K562 (cell line): ENCODE results near the gene ECM1. TPM values are rescaled to one million over a fixed set of nuclear protein-coding genes. Genes with fewer than 3 reads are reported as not detected.
A peak's percentile ranks its signal among the peaks of the same experiment; 100 is the strongest.

Source experiments
- ATAC-seq: fragments of 200-7000 bp; cut with Tn5 transposase; 3 replicates; pipeline ENCODE4 v1.9.1; 2020; ENCODE audit warnings: moderate library complexity
- BruUV-seq: library from RNA; stranded (reverse); fragments of 400-500 nt; replicated peaks from 2 replicates; lab custom pipeline; 2021; lab: Mats Ljungman, UMichigan
- CTCF ChIA-PET: fragments of 300-600 bp; formaldehyde crosslinking; extraction: SDS; loops from one replicate; lab custom pipeline; 2021; ENCODE audit warnings: low intra/inter-chr PET ratio; lab: Yijun Ruan, JAX
- POLR2A ChIA-PET: fragments of 300-600, 350-650 bp; sonication (Branson Sonifier 250); formaldehyde crosslinking; extraction: SDS; loops from one replicate; lab custom pipeline; 2021; ENCODE audit warnings: antibody characterized with exemption, inconsistent platforms; lab: Yijun Ruan, JAX
- DNase-seq, 4 experiments: peaks; one replicate each; pipeline versions ENCODE4 v3.0.0 to v3.0.0-alpha.2; 2011 to 2018; ENCODE audit warnings: low spot score in 3 of 4, mixed read lengths in 3 of 4; ENCODE audit errors: extremely low read depth in 1 of 4
- FAIRE-seq: peaks from 2 replicates; lab custom pipeline; 2011; peaks lifted over from hg19 to GRCh38; lab: Jason Lieb, UNC
- H2AFZ ChIP-seq: 2 replicates; pipeline ENCODE4 v1.6.0; 2011; ENCODE audit warnings: low read depth, low read length, control low read depth, inconsistent platforms
- H3K27ac ChIP-seq: fragments of 200-600 bp; 3 replicates; pipeline ENCODE4 v1.8.0; 2011; ENCODE audit warnings: low read depth, mild to moderate bottlenecking, control low read depth, inconsistent platforms, low read length, moderate library complexity, mixed read lengths; ENCODE audit errors: extremely low read depth
- H3K27me3 ChIP-seq, 2 experiments: fragments of 300-600 bp in 1 of 2; 2 replicates in 1 of 2; 3 replicates in 1 of 2; pipeline versions ENCODE4 v1.6.0 to v1.8.0; 2011; ENCODE audit warnings: inconsistent platforms in 2 of 2, low read length in 2 of 2, mild to moderate bottlenecking in 1 of 2, mixed read lengths in 1 of 2, moderate library complexity in 1 of 2; ENCODE audit not compliant: control insufficient read depth in 2 of 2, insufficient read depth in 2 of 2
- H3K36me3 ChIP-seq: fragments of 300-600 bp; 3 replicates; pipeline ENCODE4 v1.8.0; 2011; ENCODE audit warnings: mild to moderate bottlenecking, low read length, inconsistent platforms; ENCODE audit not compliant: control insufficient read depth, insufficient read depth
- H3K4me1 ChIP-seq, 2 experiments: fragments of 200-600 bp in 1 of 2; replicated peaks in 1 of 2; 2 replicates in 1 of 2; 3 replicates in 1 of 2; pipeline versions ENCODE4 v1.5.1 to v1.8.0; 2011; ENCODE audit warnings: inconsistent platforms in 2 of 2, low read length in 2 of 2, mild to moderate bottlenecking in 1 of 2, mixed read lengths in 1 of 2, moderate library complexity in 1 of 2; ENCODE audit not compliant: control insufficient read depth in 2 of 2, insufficient read depth in 2 of 2
- H3K4me2 ChIP-seq: 2 replicates; pipeline ENCODE4 v1.6.1; 2011; ENCODE audit warnings: low read length, control low read depth, inconsistent platforms, mixed read lengths; ENCODE audit not compliant: insufficient read depth
- H3K4me3 ChIP-seq: fragments of 200-600 bp; sonication (generic), shearing (Covaris generic); 2 replicates; pipeline ENCODE4 v1.5.1; 2016; ENCODE audit warnings: control low read depth, inconsistent platforms
- H3K79me2 ChIP-seq: fragments of 200-600 bp; 3 replicates; pipeline ENCODE4 v1.8.0; 2011; ENCODE audit warnings: low read length, inconsistent platforms; ENCODE audit not compliant: control insufficient read depth, insufficient read depth
- H3K9ac ChIP-seq, 2 experiments: 2 replicates each; pipeline versions ENCODE4 v1.6.0 to v1.6.1; 2011; ENCODE audit warnings: low read depth in 2 of 2, low read length in 2 of 2, control low read depth in 1 of 2, inconsistent platforms in 1 of 2, mild to moderate bottlenecking in 1 of 2, mixed read lengths in 1 of 2; ENCODE audit not compliant: insufficient read depth in 1 of 2
- H3K9me1 ChIP-seq: one replicate; pipeline ENCODE4 v1.6.0; 2011; ENCODE audit warnings: inconsistent platforms, mild to moderate bottlenecking, low read length, moderate library complexity; ENCODE audit not compliant: control insufficient read depth, insufficient read depth
- H3K9me3 ChIP-seq: replicated peaks from 2 replicates; pipeline ENCODE4 v1.5.1; 2011; ENCODE audit warnings: low read depth, low read length, inconsistent platforms; ENCODE audit not compliant: control insufficient read depth, insufficient read depth
- H4K20me1 ChIP-seq: replicated peaks from 2 replicates; pipeline ENCODE4 v1.6.1; 2011; ENCODE audit warnings: low read length, inconsistent platforms, mixed read lengths; ENCODE audit not compliant: control insufficient read depth, insufficient read depth
- CBX3 ChIP-seq, 2 experiments: IDR thresholded peaks; 1 replicate in 1 of 2; 2 replicates in 1 of 2; pipeline ENCODE4 v1.6.1; 2012; ENCODE audit warnings: inconsistent platforms in 2 of 2, low read length in 2 of 2, borderline replicate concordance in 1 of 2, control low read depth in 1 of 2
- HDAC6 ChIP-seq: IDR thresholded peaks from 2 replicates; pipeline ENCODE4 v1.6.1; 2012; ENCODE audit warnings: low read depth, mild to moderate bottlenecking, control low read depth, inconsistent platforms, low read length, moderate library complexity
- KLF16 ChIP-seq: IDR thresholded peaks from 2 replicates; pipeline ENCODE4 v1.6.1; 2016; ENCODE audit warnings: antibody characterized with exemption
- MAFF ChIP-seq: IDR thresholded peaks from 2 replicates; pipeline ENCODE4 v1.6.1; 2012; ENCODE audit warnings: low read length, improper control_type of control experiment
- MTA1 ChIP-seq: fragments of 450-650 bp; IDR thresholded peaks from 2 replicates; pipeline ENCODE4 v1.6.1; 2017; ENCODE audit warnings: borderline replicate concordance
- NFYB ChIP-seq: IDR thresholded peaks from 2 replicates; pipeline ENCODE4 v1.6.1; 2011; ENCODE audit warnings: mild to moderate bottlenecking, moderate library complexity; ENCODE audit not compliant: insufficient read length; ENCODE audit errors: extremely low read depth
- PKNOX1 ChIP-seq: fragments of 450-650 bp; IDR thresholded peaks from 2 replicates; pipeline ENCODE4 v1.6.1; 2016
- PRMT5 ChIP-seq: sonication (generic); formaldehyde crosslinking; IDR thresholded peaks from 2 replicates; pipeline ENCODE4 v1.5.0; 2020; ENCODE audit warnings: missing genetic modification reagents
- SAP30 ChIP-seq: fragments of 200-600 bp; sonication (generic); IDR thresholded peaks from 2 replicates; pipeline ENCODE4 v1.6.1; 2012; ENCODE audit warnings: borderline replicate concordance, low read depth, mild to moderate bottlenecking, moderate library complexity, low read length, control low read depth, inconsistent platforms; ENCODE audit not compliant: insufficient read depth, poor library complexity, severe bottlenecking
- STAG1 ChIP-seq: sonication (generic); formaldehyde crosslinking; IDR thresholded peaks from 2 replicates; pipeline ENCODE4 v1.5.0; 2020; ENCODE audit warnings: missing genetic modification reagents, borderline replicate concordance
- XRCC5 ChIP-seq: fragments of 200-400 bp; formaldehyde crosslinking; IDR thresholded peaks from 2 replicates; pipeline ENCODE4 v1.6.1; 2017; ENCODE audit warnings: low read depth, mild to moderate bottlenecking, low read length
- ZBTB12 ChIP-seq: fragments of 250-450 bp; sonication (Bioruptor Pico); IDR thresholded peaks from 2 replicates; pipeline ENCODE4 v1.4.0; 2020
- WGBS: fragments of 100-300 bp; shearing (Covaris generic); methylation state at CpG from one replicate; pipeline ENCODE4 v1.1.6; 2016; ENCODE audit warnings: low coverage, mixed read lengths; ENCODE audit not compliant: insufficient coverage; ENCODE audit errors: missing lambda C conversion rate; 5-methylcytosine and 5-hydroxymethylcytosine counted together
- in situ Hi-C: fragments of 300-500 bp; cut with MboI; formaldehyde crosslinking; loops from 4 replicates; pipeline ENCODE4 v1.15.0; 2018; ENCODE audit warnings: inconsistent platforms, mixed read lengths
- intact Hi-C: fragments of 100-400 bp; cut with micrococcal nuclease; formaldehyde crosslinking; loops from 2 replicates; pipeline ENCODE4 v1.14.2; 2022
- polyA plus RNA-seq, 8 experiments: library from polyadenylated mRNA; depleted of rRNA in 4 of 8; stranded (reverse) in 5 of 8; unstranded in 3 of 8; fragments of >200 nt; fragmentation: Nextera tagmentation in 2 of 8; fragmentation: Illumina TruSeq in 1 of 8; extraction: Ambion mirVana in 2 of 8; extraction: Trizol in 1 of 8; gene quantifications; 2 replicates each; pipeline versions ENCODE4 v1.2.1 to v1.2.3, GENCODE V29; 2011 to 2014; ENCODE audit warnings: inconsistent platforms in 1 of 8, missing spikeins in 1 of 8
- total RNA-seq, 7 experiments: library from RNA; depleted of rRNA in 6 of 7; stranded (reverse); fragments of >200 nt in 6 of 7; fragmentation: Illumina TruSeq in 2 of 7; extraction: Trizol in 2 of 7; gene quantifications; 2 replicates each; pipeline versions ENCODE4 v1.2.1 to v1.2.3, GENCODE V29; 2011 to 2021; ENCODE audit warnings: low replicate concordance in 1 of 7
- TF ChIP-seq, protein P1 (sequence below), 3 experiments: IDR thresholded peaks in 2 of 3; conservative IDR thresholded peaks in 1 of 3; 2 replicates each; pipeline ENCODE4 v1.5.1; 2011 to 2012; ENCODE audit warnings: low read length in 3 of 3, mild to moderate bottlenecking in 3 of 3, control low read depth in 2 of 3, improper control_type of control experiment in 1 of 3, inconsistent platforms in 1 of 3, low read depth in 1 of 3, mixed read lengths in 1 of 3, moderate library complexity in 1 of 3; ENCODE audit not compliant: insufficient read depth in 2 of 3
- TF ChIP-seq, protein P2 (sequence below): fragments of 150-350 bp; conservative IDR thresholded peaks from 2 replicates; pipeline ENCODE4 v1.6.1; 2014; ENCODE audit warnings: low read length

The ECM1 gene
- total and polyA plus RNA-seq, 9 of the 15 experiments (the other 6 are each of a cell fraction or from before 2014, with no cell fraction given): 6.6 to 52.2 (median 12.8) TPM

- no TSS peak for BruUV-seq
- in situ Hi-C loops: loop anchor here (10.0 kb wide), 1 partner anchor 434 kb away; no protein-coding TSS in a partner anchor
- Histone ChIP-seq H4K20me1 (peaks cover 16% of the 10 kb centered on the region), H3K36me3 (peaks cover 79% of the 10 kb centered on the region), H3K4me3 (peak overlapping the region; percentile 26), H3K27me3 (no peaks in the 10 kb centered on the region), H3K79me2 (peaks cover 38% of the 10 kb centered on the region), H2AFZ (peak overlapping the region; percentile 15; the same call in 1 of the 2 replicates), H3K9me3 (no peaks in the 10 kb centered on the region), H3K4me1 (peaks cover 38 to 76% of the 10 kb centered on the region in 2 experiments), H3K4me2 (peak overlapping the region; percentile 78), H3K9ac (peak overlapping the region; percentile 65 to 89), H3K27ac (peak overlapping the region; percentile 81), H3K9me1 (peaks cover 6% of the 10 kb centered on the region)
- intact Hi-C loops: loop anchor here (1.0 to 5.0 kb wide), 6 partner anchors 61 to 437 kb away; partner anchors contain the start of gene GOLPH3L
- CTCF ChIA-PET: interaction anchor here (0.7 to 1.7 kb wide), 7 partner anchors 61 to 500 kb away, joined by 3 to 13 read pairs (median 4); partner anchors contain the start of gene MLLT11
- peak; percentile 69 to 93 (median 76) for DNase-seq
- WGBS: 19% methylated on average over 16 of the region's 17 CpGs
- POLR2A ChIA-PET: interaction anchor here (0.6 to 6.5 kb wide), 23 partner anchors 9 to 486 kb away, joined by 3 to 148 read pairs (median 3); partner anchors contain the start of genes C1orf56, CTSS, MCL1 and MINDY1
- FAIRE-seq: no peak
- peak; percentile 77 for ATAC-seq
- TF ChIP-seq PRMT5 (CRISPR knock-in tag) (no peak), NFYB (no peak), MAFF (no peak), XRCC5 (peak; percentile 64), STAG1 (CRISPR knock-in tag) (peak; percentile 86), MTA1 (no peak), ZBTB12 (CRISPR knock-in tag) (no peak), HDAC6 (no peak), PKNOX1 (no peak), KLF16 (peak; percentile 41; the same call in 1 of the 2 replicates), SAP30 (no peak), CBX3 (IDR thresholded peaks at IDR 0.05; ENCODE audit: borderline replicate concordance in 1 of 2, low read length in 2 of 2) (peak in 1 of 2 experiments; percentile 37; a peak in 2 of 3 replicates)
- TF ChIP-seq, protein P1, sequence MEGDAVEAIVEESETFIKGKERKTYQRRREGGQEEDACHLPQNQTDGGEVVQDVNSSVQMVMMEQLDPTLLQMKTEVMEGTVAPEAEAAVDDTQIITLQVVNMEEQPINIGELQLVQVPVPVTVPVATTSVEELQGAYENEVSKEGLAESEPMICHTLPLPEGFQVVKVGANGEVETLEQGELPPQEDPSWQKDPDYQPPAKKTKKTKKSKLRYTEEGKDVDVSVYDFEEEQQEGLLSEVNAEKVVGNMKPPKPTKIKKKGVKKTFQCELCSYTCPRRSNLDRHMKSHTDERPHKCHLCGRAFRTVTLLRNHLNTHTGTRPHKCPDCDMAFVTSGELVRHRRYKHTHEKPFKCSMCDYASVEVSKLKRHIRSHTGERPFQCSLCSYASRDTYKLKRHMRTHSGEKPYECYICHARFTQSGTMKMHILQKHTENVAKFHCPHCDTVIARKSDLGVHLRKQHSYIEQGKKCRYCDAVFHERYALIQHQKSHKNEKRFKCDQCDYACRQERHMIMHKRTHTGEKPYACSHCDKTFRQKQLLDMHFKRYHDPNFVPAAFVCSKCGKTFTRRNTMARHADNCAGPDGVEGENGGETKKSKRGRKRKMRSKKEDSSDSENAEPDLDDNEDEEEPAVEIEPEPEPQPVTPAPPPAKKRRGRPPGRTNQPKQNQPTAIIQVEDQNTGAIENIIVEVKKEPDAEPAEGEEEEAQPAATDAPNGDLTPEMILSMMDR (IDR thresholded peaks at IDR 0.05 in 2 of 3, conservative IDR thresholded peaks at IDR 0.05 in 1 of 3; ENCODE audit: insufficient read depth in 2 of 3, low read depth in 1 of 3, low read length in 3 of 3): peak; percentile 91 to 93 (median 92)
- TF ChIP-seq, protein P2, sequence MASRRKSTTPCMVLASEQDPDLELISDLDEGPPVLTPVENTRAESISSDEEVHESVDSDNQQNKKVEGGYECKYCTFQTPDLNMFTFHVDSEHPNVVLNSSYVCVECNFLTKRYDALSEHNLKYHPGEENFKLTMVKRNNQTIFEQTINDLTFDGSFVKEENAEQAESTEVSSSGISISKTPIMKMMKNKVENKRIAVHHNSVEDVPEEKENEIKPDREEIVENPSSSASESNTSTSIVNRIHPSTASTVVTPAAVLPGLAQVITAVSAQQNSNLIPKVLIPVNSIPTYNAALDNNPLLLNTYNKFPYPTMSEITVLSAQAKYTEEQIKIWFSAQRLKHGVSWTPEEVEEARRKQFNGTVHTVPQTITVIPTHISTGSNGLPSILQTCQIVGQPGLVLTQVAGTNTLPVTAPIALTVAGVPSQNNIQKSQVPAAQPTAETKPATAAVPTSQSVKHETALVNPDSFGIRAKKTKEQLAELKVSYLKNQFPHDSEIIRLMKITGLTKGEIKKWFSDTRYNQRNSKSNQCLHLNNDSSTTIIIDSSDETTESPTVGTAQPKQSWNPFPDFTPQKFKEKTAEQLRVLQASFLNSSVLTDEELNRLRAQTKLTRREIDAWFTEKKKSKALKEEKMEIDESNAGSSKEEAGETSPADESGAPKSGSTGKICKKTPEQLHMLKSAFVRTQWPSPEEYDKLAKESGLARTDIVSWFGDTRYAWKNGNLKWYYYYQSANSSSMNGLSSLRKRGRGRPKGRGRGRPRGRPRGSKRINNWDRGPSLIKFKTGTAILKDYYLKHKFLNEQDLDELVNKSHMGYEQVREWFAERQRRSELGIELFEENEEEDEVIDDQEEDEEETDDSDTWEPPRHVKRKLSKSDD: no peak
These were observed 52.8 kb downstream of the ECM1 start for GRCh38 chr1:150560576-150561253.
